Inferior parietal cortex (tissue), 1 donor: Measurements from ENCODE around the gene TFR2.

ENCODE experiments used
- DNase-seq: peaks from one replicate; pipeline ENCODE4 v3.0.0-alpha.2; 2016; ENCODE audit errors: extremely low spot score

The TFR2 gene

GRCh38 chr7:100654908-100655831 lies 13.8 kb upstream of the TFR2 start:
- DNase-seq = no peak

- no peak for DNase-seq
Observed at GRCh38 chr7:100649826-100650565, 8.6 kb upstream of the TFR2 start.

GRCh38 chr7:100642534-100642907 lies 1.2 kb upstream of the TFR2 start:
- DNase-seq = no peak

GRCh38 chr7:100641860-100642533 lies 645 bp upstream of the TFR2 start:
- no peak for DNase-seq

- DNase-seq = no peak
Observed at GRCh38 chr7:100640517-100641440, 573 bp downstream of the TFR2 start.

- DNase-seq = no peak
Observed at GRCh38 chr7:100639995-100640516, 1.3 kb downstream of the TFR2 start.

GRCh38 chr7:100632951-100633717 lies 8.2 kb downstream of the TFR2 start:
- no peak for DNase-seq

GRCh38 chr7:100630066-100630465 lies 11.3 kb downstream of the TFR2 start:
- no peak for DNase-seq

GRCh38 chr7:100629117-100629716 lies 12.1 kb downstream of the TFR2 start:
- DNase-seq = no peak

- no peak for DNase-seq
Observed at GRCh38 chr7:100627238-100627549, 14.2 kb downstream of the TFR2 start.

- no peak for DNase-seq
Observed at GRCh38 chr7:100626530-100627237, 14.7 kb downstream of the TFR2 start.

- DNase-seq = no peak
Observed at GRCh38 chr7:100626055-100626454, 15.3 kb downstream of the TFR2 start.

- no peak for DNase-seq
Observed at GRCh38 chr7:100623951-100624824, 17.2 kb downstream of the TFR2 start.

GRCh38 chr7:100621554-100621953 lies 19.8 kb downstream of the TFR2 start:
- no peak for DNase-seq

GRCh38 chr7:100620804-100621203 lies 20.5 kb downstream of the TFR2 start:
- no peak for DNase-seq

GRCh38 chr7:100620239-100620638 lies 21.1 kb downstream of the TFR2 start:
- no peak for DNase-seq

GRCh38 chr7:100614308-100614861 lies 27.0 kb downstream of the TFR2 start:
- no peak for DNase-seq
